H1 (cell line): ENCODE results near the gene ARMH4. TPM values are rescaled to one million over a fixed set of nuclear protein-coding genes. Genes with fewer than 3 reads are reported as not detected.

Experiments used
- ASH2L ChIP-seq: fragments of 200-600, 300-600 bp; sonication (generic); IDR thresholded peaks from one replicate; pipeline ENCODE4 v1.7.1; 2017; ENCODE audit warnings: low read length
- BACH1 ChIP-seq: IDR thresholded peaks from 2 replicates; pipeline ENCODE4 v1.6.1; 2012; ENCODE audit warnings: low read length, improper control_type of control experiment
- BCL11A ChIP-seq, 2 experiments: IDR thresholded peaks; one replicate each; pipeline ENCODE4 v1.6.1; 2011; ENCODE audit warnings: low read depth in 2 of 2, low read length in 2 of 2, mild to moderate bottlenecking in 2 of 2
- CHD7 ChIP-seq: fragments of 300-600 bp; sonication (generic); IDR thresholded peaks from 2 replicates; pipeline ENCODE4 v1.7.1; 2012; ENCODE audit warnings: low read length, moderate library complexity, mild to moderate bottlenecking, inconsistent platforms; ENCODE audit not compliant: insufficient replicate concordance
- CTCF ChIP-seq, 3 experiments: IDR thresholded peaks; 1 replicate in 2 of 3; 2 replicates in 1 of 3; pipeline versions ENCODE4 v1.5.1 to v1.6.1; 2011; ENCODE audit warnings: low read length in 3 of 3, mild to moderate bottlenecking in 3 of 3, inconsistent platforms in 2 of 3, low read depth in 1 of 3, moderate library complexity in 1 of 3; ENCODE audit not compliant: insufficient read depth in 1 of 3; ENCODE audit errors: control extremely low read depth in 1 of 3
- JUND ChIP-seq: IDR thresholded peaks from 2 replicates; pipeline ENCODE4 v1.6.1; 2011; ENCODE audit warnings: mild to moderate bottlenecking, improper control_type of control experiment, low read length
- POLR2AphosphoS5 ChIP-seq: IDR thresholded peaks from 2 replicates; pipeline ENCODE4 v1.6.1; 2011; ENCODE audit warnings: low read depth, low read length
- RBBP5 ChIP-seq: IDR thresholded peaks from 2 replicates; pipeline ENCODE4 v1.7.1; 2012; ENCODE audit warnings: low read depth, mild to moderate bottlenecking, inconsistent platforms, low read length, moderate library complexity, borderline replicate concordance
- SIX5 ChIP-seq: IDR thresholded peaks from 2 replicates; pipeline ENCODE4 v1.6.1; 2011; ENCODE audit warnings: mild to moderate bottlenecking, low read depth, low read length
- SP1 ChIP-seq: IDR thresholded peaks from 2 replicates; pipeline ENCODE4 v1.6.1; 2011; ENCODE audit warnings: low read depth, low read length
- TEAD4 ChIP-seq: IDR thresholded peaks from 2 replicates; pipeline ENCODE4 v1.6.1; 2012; ENCODE audit warnings: low read depth, low read length, inconsistent platforms, mixed read lengths
- polyA plus RNA-seq, 7 experiments: library from polyadenylated mRNA; depleted of rRNA in 3 of 7; stranded (reverse) in 5 of 7; unstranded in 2 of 7; fragments of >200 nt in 5 of 7; fragments of 200-250 nt in 2 of 7; gene quantifications; 1 replicate in 5 of 7; 2 replicates in 1 of 7; 4 replicates in 1 of 7; pipeline versions ENCODE4 v1.2.1 to v1.2.3, GENCODE V29; 2011 to 2013; ENCODE audit warnings: missing spikeins in 2 of 7, mixed read lengths in 2 of 7
- total RNA-seq: library from RNA; stranded (reverse); fragmentation: NEBNext Ultra II Directional; extraction: Animal tissue kit (Norgen Biotek cat#: 25700); gene quantifications from 2 replicates; pipeline ENCODE4 v1.2.1, GENCODE V29; 2021

The ARMH4 gene
- total and polyA plus RNA-seq, 2 of the 8 experiments (the other 6 are each of a cell fraction or from before 2014, with no cell fraction given), result 7.1 to 25.4 TPM

GRCh38 chr14:58048219-58048618 is 103.8 kb downstream of the ARMH4 start (continued):
- TF ChIP-seq CHD7, result no peak
- TF ChIP-seq BCL11A (IDR thresholded peaks at IDR 0.05; ENCODE audit: low read depth in 2 of 2, low read length in 2 of 2), result no peak
- no peak for TF ChIP-seq BACH1
- no peak for TF ChIP-seq RBBP5
- no peak for TF ChIP-seq POLR2AphosphoS5
- TF ChIP-seq TEAD4, result no peak
- TF ChIP-seq SIX5, result no peak
- no peak for TF ChIP-seq JUND
- no peak for TF ChIP-seq ASH2L
- no peak for TF ChIP-seq CTCF (IDR thresholded peaks at IDR 0.05; ENCODE audit: control extremely low read depth in 1 of 3, insufficient read depth in 1 of 3, low read depth in 1 of 3, low read length in 3 of 3)
- TF ChIP-seq SP1, result no peak
